H1 (cell line): ENCODE data around the gene CNR2.
"Not testable (repeated sequence)": the region's sequence is repeated elsewhere in the genome, so short reads cannot be mapped to it uniquely, and the experiment has no call there.

ENCODE experiments used
- CEBPB ChIP-seq: IDR thresholded peaks from 2 replicates; pipeline ENCODE4 v1.6.1; 2012; ENCODE audit warnings: low read depth, low read length
- E2F6 ChIP-seq: IDR thresholded peaks from 2 replicates; pipeline ENCODE4 v1.6.1; 2012; ENCODE audit warnings: inconsistent platforms
- MAX ChIP-seq: IDR thresholded peaks from 2 replicates; pipeline ENCODE4 v1.6.1; 2012; ENCODE audit warnings: inconsistent platforms
- POLR2AphosphoS5 ChIP-seq: IDR thresholded peaks from 2 replicates; pipeline ENCODE4 v1.6.1; 2011; ENCODE audit warnings: low read depth, low read length
- ZNF274 ChIP-seq: IDR thresholded peaks from 2 replicates; pipeline ENCODE4 v1.7.0; 2012; ENCODE audit warnings: low read length, borderline replicate concordance; ENCODE audit errors: extremely low read depth

- not testable (repeated sequence) for TF ChIP-seq ZNF274, CEBPB, E2F6, MAX, POLR2AphosphoS5
Measured at GRCh38 chr1:23853124-23853523, 60.0 kb downstream of the CNR2 start.
